HEK293 (cell line): ENCODE measurements around the gene DOCK4.
A peak's percentile ranks its signal among the peaks of the same experiment; 100 is the strongest.

Experiments used
- CTCF ChIA-PET: fragments of 350-600 bp; formaldehyde crosslinking; extraction: SDS; loops from one replicate; lab custom pipeline; 2021; ENCODE audit warnings: antibody characterized with exemption; lab: Yijun Ruan, JAX
- POLR2A ChIA-PET: fragments of 300-600 bp; formaldehyde crosslinking; extraction: SDS; loops from one replicate; lab custom pipeline; 2020; ENCODE audit warnings: antibody characterized with exemption, inconsistent platforms; lab: Yijun Ruan, JAX
- H3K27ac ChIP-seq: fragments of 200-500 bp; sonication (Bioruptor generic); 2 replicates; pipeline ENCODE4 v1.5.1; 2014; ENCODE audit warnings: low read depth, low read length, control low read depth, inconsistent platforms; ENCODE audit errors: extremely low read depth
- H3K36me3 ChIP-seq, 2 experiments: fragments of 200-500 bp in 1 of 2; sonication (Bioruptor generic) in 1 of 2; 1 replicate in 1 of 2; 2 replicates in 1 of 2; pipeline ENCODE4 v1.5.1; 2014 to 2017; ENCODE audit warnings: inconsistent platforms in 2 of 2, low read length in 2 of 2; ENCODE audit not compliant: control insufficient read depth in 2 of 2, insufficient read depth in 1 of 2
- H3K4me1 ChIP-seq: fragments of 200-500 bp; sonication (Bioruptor generic); 2 replicates; pipeline ENCODE4 v1.5.1; 2014; ENCODE audit warnings: mild to moderate bottlenecking, low read length, inconsistent platforms; ENCODE audit not compliant: control insufficient read depth, insufficient read depth
- H3K4me3 ChIP-seq: 2 replicates; pipeline ENCODE4 v1.5.1; 2011; ENCODE audit warnings: low read depth, mild to moderate bottlenecking, control low read depth, low read length, moderate library complexity
- H3K9me3 ChIP-seq: fragments of 200-500 bp; sonication (Bioruptor generic); 2 replicates; pipeline ENCODE4 v1.5.1; 2014; ENCODE audit warnings: low read depth, low read length, inconsistent platforms; ENCODE audit not compliant: control insufficient read depth, insufficient read depth
- HOXD13 ChIP-seq: sonication (generic); formaldehyde crosslinking; IDR thresholded peaks from 2 replicates; pipeline ENCODE4 v1.8.0; 2022; ENCODE audit warnings: missing genetic modification reagents, borderline replicate concordance
- MEIS1 ChIP-seq: sonication (generic); formaldehyde crosslinking; IDR thresholded peaks from 2 replicates; pipeline ENCODE4 v1.8.1; 2022; ENCODE audit warnings: missing genetic modification reagents, mild to moderate bottlenecking, borderline replicate concordance
- PATZ1 ChIP-seq: fragments of 450-650 bp; formaldehyde crosslinking; IDR thresholded peaks from 2 replicates; pipeline ENCODE4 v1.5.1; 2016; ENCODE audit warnings: missing biosample characterization, missing genetic modification characterization
- PRDM2 ChIP-seq: fragments of 450-650 bp; formaldehyde crosslinking; IDR thresholded peaks from 2 replicates; pipeline ENCODE4 v1.5.1; 2016; ENCODE audit warnings: missing biosample characterization, missing genetic modification characterization, borderline replicate concordance
- PRDM6 ChIP-seq: fragments of 450-650 bp; formaldehyde crosslinking; IDR thresholded peaks from 2 replicates; pipeline ENCODE4 v1.5.1; 2017; ENCODE audit warnings: missing biosample characterization, missing genetic modification characterization
- SCRT1 ChIP-seq: fragments of 450-650 bp; formaldehyde crosslinking; IDR thresholded peaks from 2 replicates; pipeline ENCODE4 v1.5.1; 2016; ENCODE audit warnings: missing biosample characterization, missing genetic modification characterization, borderline replicate concordance
- SCRT2 ChIP-seq: fragments of 450-650 bp; formaldehyde crosslinking; IDR thresholded peaks from 2 replicates; pipeline ENCODE4 v1.5.1; 2016; ENCODE audit warnings: missing biosample characterization, missing genetic modification characterization
- ZBTB48 ChIP-seq: fragments of 450-650 bp; formaldehyde crosslinking; IDR thresholded peaks from 2 replicates; pipeline ENCODE4 v1.5.1; 2016; ENCODE audit warnings: missing biosample characterization, missing genetic modification characterization
- ZNF266 ChIP-seq: fragments of 450-650 bp; formaldehyde crosslinking; IDR thresholded peaks from 2 replicates; pipeline ENCODE4 v1.5.1; 2016; ENCODE audit warnings: missing biosample characterization, missing genetic modification characterization, low read depth
- ZNF280C ChIP-seq: fragments of 450-650 bp; formaldehyde crosslinking; IDR thresholded peaks from 2 replicates; pipeline ENCODE4 v1.5.1; 2016; ENCODE audit warnings: missing biosample characterization, missing genetic modification characterization
- ZNF518A ChIP-seq: fragments of 450-650 bp; formaldehyde crosslinking; conservative IDR thresholded peaks from 2 replicates; pipeline ENCODE4 v1.5.1; 2016; ENCODE audit warnings: low read depth, missing biosample characterization, missing genetic modification characterization
- ZNF555 ChIP-seq: fragments of 450-650 bp; formaldehyde crosslinking; conservative IDR thresholded peaks from 2 replicates; pipeline ENCODE4 v1.5.1; 2017; ENCODE audit warnings: missing biosample characterization, mild to moderate bottlenecking, missing genetic modification characterization, inconsistent platforms
- ZNF623 ChIP-seq: fragments of 450-650 bp; formaldehyde crosslinking; IDR thresholded peaks from 2 replicates; pipeline ENCODE4 v1.5.1; 2016; ENCODE audit warnings: missing biosample characterization, missing genetic modification characterization
- ZNF624 ChIP-seq: fragments of 450-650 bp; formaldehyde crosslinking; IDR thresholded peaks from 2 replicates; pipeline ENCODE4 v1.5.1; 2017; ENCODE audit warnings: missing biosample characterization, missing genetic modification characterization
- ZNF776 ChIP-seq: fragments of 450-650 bp; formaldehyde crosslinking; IDR thresholded peaks from 2 replicates; pipeline ENCODE4 v1.5.0; 2017; ENCODE audit warnings: missing biosample characterization, missing genetic modification characterization, borderline replicate concordance
- ZNF792 ChIP-seq: fragments of 450-650 bp; formaldehyde crosslinking; IDR thresholded peaks from 2 replicates; pipeline ENCODE4 v1.5.1; 2016; ENCODE audit warnings: missing biosample characterization, missing genetic modification characterization
- ZSCAN5A ChIP-seq: fragments of 450-650 bp; formaldehyde crosslinking; IDR thresholded peaks from 2 replicates; pipeline ENCODE4 v1.5.1; 2016; ENCODE audit warnings: missing biosample characterization, missing genetic modification characterization

DOCK4 gene

GRCh38 chr7:111903797-111904196 is 302.4 kb downstream of the DOCK4 start (continued):
- TF ChIP-seq PATZ1 (no peak), ZNF623 (no peak)

- Histone ChIP-seq H3K4me3 (no peak overlapping the region), H3K9me3 (no peaks in the 10 kb centered on the region), H3K36me3 (no peaks in the 10 kb centered on the region)
- CTCF ChIA-PET, result interaction anchor here (0.5 kb wide), 1 partner anchor 300 kb away, joined by 3 read pairs; no protein-coding TSS in a partner anchor
- TF ChIP-seq HOXD13 (no peak), ZNF266 (no peak), PRDM2 (tag by site-specific recombination) (no peak), PRDM6 (tag by site-specific recombination) (0 out of 2 replicates have a peak, but pooled peaks have one; percentile 8), ZNF624 (tag by site-specific recombination) (no peak), ZNF518A (no peak), ZNF280C (tag by site-specific recombination) (no peak), ZNF776 (tag by site-specific recombination) (no peak), ZNF555 (tag by site-specific recombination) (no peak), SCRT2 (tag by site-specific recombination) (peak; percentile 36; the same call in 1 of the 2 replicates), SCRT1 (tag by site-specific recombination) (peak; percentile 55; the same call in 1 of the 2 replicates), ZSCAN5A (no peak), ZBTB48 (no peak), MEIS1 (CRISPR knock-in tag) (no peak), ZNF792 (tag by site-specific recombination) (no peak)
- TF ChIP-seq, all 188 proteins: peak for 3
- POLR2A ChIA-PET, result no interaction called here
- Histone ChIP-seq H3K27ac (no peak overlapping the region), H3K4me1 (peaks cover 3% of the 10 kb centered on the region; the same call in 1 of the 2 replicates)
Observed at GRCh38 chr7:111903016-111903415, 303.2 kb downstream of the DOCK4 start.
